ENCODE measurements around the gene RPL27A. TPM values are rescaled to one million over a fixed set of nuclear protein-coding genes. Genes with fewer than 3 reads are reported as not detected.

RPL27A gene
- total RNA-seq, 2 donors from 2014 or later, result 1,682 to 1,804 TPM

DNA sequence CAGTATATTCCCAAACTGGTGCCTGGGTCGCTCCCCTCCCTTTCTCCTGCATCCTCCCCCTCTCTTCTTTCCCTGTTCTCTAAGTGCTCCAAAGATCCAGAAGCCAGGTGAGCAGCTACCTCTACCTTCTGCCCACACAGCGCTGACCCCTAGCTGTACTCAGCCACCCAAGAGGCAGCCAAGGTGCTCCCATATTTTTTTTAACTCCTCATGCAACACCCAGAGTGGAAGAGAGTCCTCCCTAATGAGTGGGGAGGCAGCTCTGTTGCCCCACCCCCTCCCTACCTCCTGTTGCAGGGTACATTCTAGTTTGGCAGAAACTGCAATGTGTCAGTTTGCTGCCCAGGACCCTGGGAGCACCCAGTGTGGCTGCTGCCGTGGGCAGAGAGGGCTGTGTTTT, 40.2 kb downstream of the RPL27A start:
- no peaks in the 10 kb centered on the region for H3K36me3 Mint-ChIP-seq (ENCODE audit: low read depth)
- no peak for ATAC-seq
- H3K4me1 Mint-ChIP-seq, result no peaks in the 10 kb centered on the region
- H3K4me3 Mint-ChIP-seq, result no peak overlapping the region
- no peak for DNase-seq
- H3K27me3 Mint-ChIP-seq, result peaks cover 27% of the 10 kb centered on the region
- H3K27ac Mint-ChIP-seq, result no peak overlapping the region
- H3K9me3 ChIP-seq (ENCODE audit: control insufficient read depth, low read length, poor library complexity, severe bottlenecking), result no peaks in the 10 kb centered on the region

- Mint-ChIP-seq H3K4me1 (no peaks in the 10 kb centered on the region), H3K4me3 (no peak overlapping the region), H3K27me3 (peaks cover 29% of the 10 kb centered on the region), H3K27ac (no peak overlapping the region), H3K36me3 (ENCODE audit: low read depth) (no peaks in the 10 kb centered on the region)
- H3K9me3 ChIP-seq (ENCODE audit: control insufficient read depth, low read length, poor library complexity, severe bottlenecking), result no peaks in the 10 kb centered on the region
- DNase-seq (no peak), ATAC-seq (no peak)
Observed at GRCh38 chr11:8723711-8724110, 41.1 kb downstream of the RPL27A start.

- Mint-ChIP-seq H3K4me1 (no peaks in the 10 kb centered on the region), H3K36me3 (ENCODE audit: low read depth) (peaks cover 3% of the 10 kb centered on the region), H3K27ac (no peak overlapping the region), H3K4me3 (no peak overlapping the region), H3K27me3 (peaks cover 32% of the 10 kb centered on the region)
- no peaks in the 10 kb centered on the region for H3K9me3 ChIP-seq (ENCODE audit: control insufficient read depth, low read length, poor library complexity, severe bottlenecking)
- ATAC-seq, result no peak
- no peak for DNase-seq
Observed at GRCh38 chr11:8724682-8725081, 42.1 kb downstream of the RPL27A start.

- H3K36me3 Mint-ChIP-seq (ENCODE audit: low read depth), result peaks cover 3% of the 10 kb centered on the region
- no peak for ATAC-seq
- no peak overlapping the region for H3K27ac Mint-ChIP-seq
- no peaks in the 10 kb centered on the region for H3K4me1 Mint-ChIP-seq
- no peaks in the 10 kb centered on the region for H3K9me3 ChIP-seq (ENCODE audit: control insufficient read depth, low read length, poor library complexity, severe bottlenecking)
- H3K27me3 Mint-ChIP-seq, result peaks cover 23% of the 10 kb centered on the region
- no peak for DNase-seq
- H3K4me3 Mint-ChIP-seq, result no peak overlapping the region
Observed at GRCh38 chr11:8726395-8726794, 43.8 kb downstream of the RPL27A start.

DNA sequence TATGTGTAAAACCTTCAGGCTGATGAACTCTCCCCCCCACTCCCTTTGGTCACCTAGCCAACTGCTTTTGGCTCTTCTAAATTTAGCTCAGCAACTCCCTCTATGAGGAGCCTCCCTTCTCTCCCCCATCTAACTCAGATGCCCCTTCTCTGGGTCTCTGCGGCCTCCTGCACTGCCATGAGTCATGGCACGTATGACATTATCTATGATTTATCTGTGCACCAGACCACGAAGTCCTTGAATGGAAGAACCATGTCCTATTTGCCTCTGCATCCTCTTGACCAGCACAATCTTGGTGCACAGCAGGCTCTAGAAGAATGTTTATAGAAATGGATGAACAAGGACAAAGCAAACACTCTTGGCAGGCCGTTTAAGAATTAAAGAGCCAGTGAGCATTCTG, 46.0 kb downstream of the RPL27A start:
- Mint-ChIP-seq H3K27me3 (peaks cover 11% of the 10 kb centered on the region), H3K4me1 (no peaks in the 10 kb centered on the region), H3K36me3 (ENCODE audit: low read depth) (peaks cover 3% of the 10 kb centered on the region), H3K4me3 (no peak overlapping the region), H3K27ac (no peak overlapping the region)
- DNase-seq (no peak), ATAC-seq (no peak)
- no peaks in the 10 kb centered on the region for H3K9me3 ChIP-seq (ENCODE audit: control insufficient read depth, low read length, poor library complexity, severe bottlenecking)

DNA sequence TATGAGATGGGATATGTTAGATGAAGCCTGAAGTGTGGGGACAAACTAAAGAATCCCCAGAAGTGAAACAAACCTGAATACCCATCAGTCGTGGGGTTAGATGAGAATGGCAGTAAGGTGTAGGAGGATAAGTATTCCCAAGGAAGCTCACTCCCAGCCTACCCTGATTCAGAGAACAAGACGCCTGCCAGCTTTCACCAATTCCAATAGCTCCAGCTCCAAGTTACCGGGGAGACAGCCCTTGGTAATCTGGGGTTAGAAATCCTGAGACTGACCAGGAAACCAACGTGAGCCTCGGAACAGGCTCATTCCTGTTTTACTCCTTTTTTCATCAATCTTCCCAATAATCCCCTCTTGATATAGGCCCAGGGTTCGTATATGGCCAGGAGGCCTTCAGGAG, 46.5 kb downstream of the RPL27A start:
- Mint-ChIP-seq H3K4me3 (no peak overlapping the region), H3K27me3 (peaks cover 11% of the 10 kb centered on the region), H3K4me1 (no peaks in the 10 kb centered on the region), H3K27ac (no peak overlapping the region), H3K36me3 (ENCODE audit: low read depth) (peaks cover 3% of the 10 kb centered on the region)
- DNase-seq (no peak), ATAC-seq (no peak)
- H3K9me3 ChIP-seq (ENCODE audit: control insufficient read depth, low read length, poor library complexity, severe bottlenecking), result no peaks in the 10 kb centered on the region

DNA sequence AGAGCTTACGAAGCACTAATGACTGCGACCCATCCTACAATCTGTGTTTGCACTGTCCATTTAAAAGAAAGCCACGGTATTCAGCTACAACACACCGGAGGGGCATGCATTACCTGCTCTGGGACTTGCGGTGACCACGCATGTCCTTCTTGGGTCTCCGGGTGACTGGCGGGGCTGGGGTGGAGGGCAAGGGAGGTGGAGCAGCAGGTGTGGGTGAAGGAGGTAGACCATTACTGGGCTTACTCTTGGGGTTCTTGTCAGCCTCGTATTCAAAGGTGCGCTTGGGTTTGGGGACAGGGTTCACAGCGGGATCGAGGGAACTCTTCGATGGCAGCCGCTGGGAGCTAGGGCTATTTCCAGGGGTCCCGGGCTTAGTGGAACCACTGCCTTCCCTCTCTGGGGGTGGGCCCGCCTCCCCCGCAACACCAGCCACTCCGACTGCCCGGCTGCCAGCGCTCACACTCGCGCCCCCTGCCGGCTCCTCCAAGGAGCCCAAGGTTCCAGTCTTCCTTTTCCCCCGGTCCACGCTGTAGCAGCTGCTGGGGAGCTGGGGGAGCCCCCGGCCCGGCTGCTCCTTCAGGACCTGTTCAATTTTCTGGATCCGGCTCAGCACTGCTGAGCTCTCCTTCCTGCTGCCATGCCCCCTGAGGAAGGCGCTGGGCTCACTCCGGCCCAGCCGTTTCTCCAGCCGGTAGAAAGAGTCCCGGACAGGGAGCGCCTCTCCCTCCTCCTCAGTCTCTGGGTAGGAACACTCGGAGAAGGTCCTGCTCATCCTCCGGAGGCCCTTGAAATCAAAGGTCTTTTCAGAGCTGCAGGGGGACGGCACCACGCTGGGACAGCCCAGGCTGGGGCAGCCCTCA, 47.5 kb downstream of the RPL27A start:
- Mint-ChIP-seq H3K36me3 (ENCODE audit: low read depth) (peaks cover 3% of the 10 kb centered on the region), H3K4me3 (no peak overlapping the region), H3K27ac (no peak overlapping the region), H3K27me3 (peaks cover 11% of the 10 kb centered on the region), H3K4me1 (no peaks in the 10 kb centered on the region)
- ATAC-seq, result no peak
- no peaks in the 10 kb centered on the region for H3K9me3 ChIP-seq (ENCODE audit: control insufficient read depth, low read length, poor library complexity, severe bottlenecking)
- DNase-seq, result no peak

GRCh38 chr11:8730697-8731020, 48.1 kb downstream of the RPL27A start:
- peaks cover 11% of the 10 kb centered on the region for H3K27me3 Mint-ChIP-seq
- H3K9me3 ChIP-seq (ENCODE audit: control insufficient read depth, low read length, poor library complexity, severe bottlenecking), result no peaks in the 10 kb centered on the region
- H3K36me3 Mint-ChIP-seq (ENCODE audit: low read depth), result peaks cover 3% of the 10 kb centered on the region
- no peaks in the 10 kb centered on the region for H3K4me1 Mint-ChIP-seq
- DNase-seq, result no peak
- ATAC-seq, result no peak
- no peak overlapping the region for H3K4me3 Mint-ChIP-seq
- H3K27ac Mint-ChIP-seq, result no peak overlapping the region

GRCh38 chr11:8731647-8732323, 49.2 kb downstream of the RPL27A start:
- peak overlapping the region; percentile 61 for H3K27ac Mint-ChIP-seq
- peaks cover 3% of the 10 kb centered on the region for H3K36me3 Mint-ChIP-seq (ENCODE audit: low read depth)
- H3K27me3 Mint-ChIP-seq, result peaks cover 11% of the 10 kb centered on the region
- no peaks in the 10 kb centered on the region for H3K4me1 Mint-ChIP-seq
- H3K9me3 ChIP-seq (ENCODE audit: control insufficient read depth, low read length, poor library complexity, severe bottlenecking), result no peaks in the 10 kb centered on the region
- no peak overlapping the region for H3K4me3 Mint-ChIP-seq
- DNase-seq (no peak), ATAC-seq (no peak)

- ATAC-seq, result peak; percentile 67
- no peak overlapping the region for H3K4me3 Mint-ChIP-seq
- DNase-seq, result no peak
- no peaks in the 10 kb centered on the region for H3K9me3 ChIP-seq (ENCODE audit: control insufficient read depth, low read length, poor library complexity, severe bottlenecking)
- no peaks in the 10 kb centered on the region for H3K4me1 Mint-ChIP-seq
- H3K27ac Mint-ChIP-seq, result peak overlapping the region; percentile 61
- peaks cover 8% of the 10 kb centered on the region for H3K27me3 Mint-ChIP-seq
- peaks cover 3% of the 10 kb centered on the region for H3K36me3 Mint-ChIP-seq (ENCODE audit: low read depth)
Observed at GRCh38 chr11:8732324-8732670, 49.7 kb downstream of the RPL27A start.

DNA sequence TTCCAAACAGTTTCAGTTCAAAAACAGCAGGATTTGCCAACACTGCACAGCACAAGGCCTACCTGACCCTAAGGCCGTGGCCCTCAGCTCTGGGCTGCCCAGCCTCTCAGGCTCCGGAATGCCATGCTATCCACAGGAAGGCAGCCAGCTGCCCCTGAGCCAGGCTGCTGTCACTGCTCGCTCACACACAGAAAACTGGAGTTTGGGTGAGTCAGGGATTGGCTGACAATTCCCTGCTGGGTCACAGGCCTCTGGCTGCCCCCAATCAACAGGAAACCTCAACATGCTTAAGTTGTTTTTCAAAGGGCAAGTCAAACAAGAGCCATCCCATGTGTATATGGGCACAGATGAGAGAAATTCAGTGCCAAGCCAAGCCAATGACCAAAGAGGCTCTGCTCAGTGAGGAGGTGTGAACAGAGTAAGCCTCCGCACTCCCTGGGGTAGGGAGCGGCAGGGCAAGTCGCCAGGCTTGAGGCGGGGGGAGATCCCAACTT, 50.2 kb downstream of the RPL27A start:
- ATAC-seq, result no peak
- Mint-ChIP-seq H3K4me3 (no peak overlapping the region), H3K27ac (peak overlapping the region; percentile 61)

DNA sequence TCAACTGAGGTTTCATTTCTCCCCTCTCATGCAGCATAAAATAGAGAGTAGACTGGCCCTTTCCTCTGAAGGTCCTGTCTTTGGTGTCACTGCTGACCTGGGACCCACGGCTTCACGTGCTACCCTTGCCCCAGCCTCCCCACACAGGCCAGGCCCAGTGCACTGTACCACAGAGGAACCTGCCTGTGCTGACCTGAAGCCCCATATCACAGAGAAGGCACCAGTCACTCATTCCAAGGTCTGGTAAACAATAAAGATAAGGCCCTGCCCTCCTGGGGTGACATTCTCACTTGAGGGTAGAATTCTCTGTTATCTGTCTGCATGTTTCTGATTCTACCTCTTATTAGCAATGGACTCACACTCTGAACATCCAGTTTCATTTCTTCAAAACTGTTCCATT, 51.3 kb downstream of the RPL27A start:
- no peak for ATAC-seq
- no peak for DNase-seq
- H3K4me3 Mint-ChIP-seq, result no peak overlapping the region

More for the DNA sequence above, 50.2 kb downstream of the RPL27A start:
- Mint-ChIP-seq H3K27me3 (peaks cover 5% of the 10 kb centered on the region), H3K36me3 (ENCODE audit: low read depth) (peaks cover 3% of the 10 kb centered on the region), H3K4me1 (no peaks in the 10 kb centered on the region)
- no peak for DNase-seq
- H3K9me3 ChIP-seq (ENCODE audit: control insufficient read depth, low read length, poor library complexity, severe bottlenecking), result no peaks in the 10 kb centered on the region

DNA sequence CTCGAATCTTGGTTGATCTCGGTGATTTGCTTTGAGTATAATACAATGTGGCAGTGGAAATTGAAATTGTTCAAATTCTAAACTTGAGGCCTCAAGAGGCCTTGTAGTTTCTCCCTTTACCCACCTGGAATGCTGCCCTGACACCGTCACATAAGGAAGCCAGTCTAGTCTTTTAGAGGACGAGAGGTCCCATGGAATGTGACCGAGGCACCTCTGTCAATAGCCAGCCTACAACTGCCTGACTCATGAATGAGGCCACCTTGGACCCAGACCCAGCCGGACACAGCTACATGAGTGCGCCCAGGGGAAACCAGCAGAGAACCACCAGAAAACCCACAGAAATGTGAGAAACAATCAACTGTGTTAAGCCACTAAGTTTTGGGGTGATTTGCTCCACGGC, 52.5 kb downstream of the RPL27A start:
- no peaks in the 10 kb centered on the region for H3K9me3 ChIP-seq (ENCODE audit: control insufficient read depth, low read length, poor library complexity, severe bottlenecking)
- DNase-seq, result no peak
- no peak for ATAC-seq
- H3K27ac Mint-ChIP-seq, result no peak overlapping the region
- no peaks in the 10 kb centered on the region for H3K27me3 Mint-ChIP-seq
- no peak overlapping the region for H3K4me3 Mint-ChIP-seq
- no peaks in the 10 kb centered on the region for H3K36me3 Mint-ChIP-seq (ENCODE audit: low read depth)
- no peaks in the 10 kb centered on the region for H3K4me1 Mint-ChIP-seq

More for the DNA sequence above, 51.3 kb downstream of the RPL27A start:
- H3K4me1 Mint-ChIP-seq, result no peaks in the 10 kb centered on the region
- no peaks in the 10 kb centered on the region for H3K9me3 ChIP-seq (ENCODE audit: control insufficient read depth, low read length, poor library complexity, severe bottlenecking)
- H3K27me3 Mint-ChIP-seq, result peaks cover 1% of the 10 kb centered on the region
- peaks cover 3% of the 10 kb centered on the region for H3K36me3 Mint-ChIP-seq (ENCODE audit: low read depth)
- no peak overlapping the region for H3K27ac Mint-ChIP-seq
